Vagina (tissue), 2 donors: ENCODE measurements around the gene KRTAP10-11. TPM values are rescaled to one million over a fixed set of nuclear protein-coding genes. Genes with fewer than 3 reads are reported as not detected.

Source experiments
- DNase-seq, 2 donors: peaks; one replicate each; pipeline ENCODE4 v3.0.0-alpha.2; 2017; ENCODE audit errors: extremely low spot score in 2 of 2
- H3K27ac ChIP-seq: fragments of 200-600 bp; sonication (generic); one replicate; pipeline ENCODE4 v1.5.1; 2019
- H3K27me3 ChIP-seq: fragments of 200-600 bp; sonication (generic); one replicate; pipeline ENCODE4 v1.5.1; 2019
- H3K36me3 ChIP-seq, 2 donors: fragments of 200-600 bp; sonication (generic); one replicate each; pipeline ENCODE4 v1.5.1; 2017 to 2019
- H3K4me1 ChIP-seq: fragments of 200-600 bp; sonication (generic); one replicate; pipeline ENCODE4 v1.5.1; 2019
- H3K4me3 ChIP-seq, 2 donors: fragments of 200-600 bp; sonication (generic); 1 replicate in 1 of 2; 2 replicates in 1 of 2; pipeline ENCODE4 v1.5.1; 2016 to 2019
- H3K9me3 ChIP-seq: fragments of 200-600 bp; sonication (generic); one replicate; pipeline ENCODE4 v1.5.1; 2019
- CTCF ChIP-seq, 3 experiments: fragments of 450-650 bp in 2 of 3; fragments of 200-600 bp in 1 of 3; sonication (generic) in 1 of 3; IDR thresholded peaks; one replicate each; pipeline ENCODE4 v1.5.1; 2017 to 2019; ENCODE audit warnings: antibody characterized with exemption in 3 of 3, mild to moderate bottlenecking in 2 of 3, moderate library complexity in 2 of 3
- POLR2A ChIP-seq, 2 donors: fragments of 450-650 bp; IDR thresholded peaks; one replicate each; pipeline ENCODE4 v1.6.1; 2017; ENCODE audit warnings: antibody characterized with exemption in 2 of 2, mild to moderate bottlenecking in 2 of 2, moderate library complexity in 2 of 2
- POLR2AphosphoS5 ChIP-seq, 2 donors: sonication (generic); formaldehyde crosslinking; IDR thresholded peaks; one replicate each; pipeline ENCODE4 v1.9.0; 2017; ENCODE audit warnings: antibody characterized with exemption in 2 of 2, mild to moderate bottlenecking in 2 of 2, low read depth in 1 of 2; ENCODE audit not compliant: insufficient read depth in 1 of 2
- intact Hi-C: fragments of 100-400 bp; cut with DNase I; formaldehyde crosslinking; loops from one replicate; pipeline ENCODE4 v1.15.1; 2023
- total RNA-seq: library from RNA; depleted of rRNA; stranded (reverse); fragments of >200 nt; gene quantifications from one replicate; pipeline ENCODE4 v1.2.3, GENCODE V29; 2016

KRTAP10-11 gene
- total RNA-seq, 1 donor from 2014 or later: not detected

- DNase-seq: peak in 1 of 2 donors; percentile 58
- Histone ChIP-seq H3K36me3 (no peaks in the 10 kb centered on the region), H3K27ac (no peak overlapping the region), H3K9me3 (peaks cover 5% of the 10 kb centered on the region), H3K4me3 (no peak overlapping the region), H3K4me1 (no peaks in the 10 kb centered on the region), H3K27me3 (no peaks in the 10 kb centered on the region)
- intact Hi-C loops: no loop called here
- TF ChIP-seq CTCF (IDR thresholded peaks at IDR 0.05) (no peak), POLR2A (IDR thresholded peaks at IDR 0.05) (no peak), POLR2AphosphoS5 (IDR thresholded peaks at IDR 0.05; ENCODE audit: insufficient read depth in 1 of 2, low read depth in 1 of 2) (no peak)
These were observed 34.7 kb upstream of the KRTAP10-11 start for GRCh38 chr21:44611551-44611950.

- no peak within 1 kb of the TSS for H3K27ac ChIP-seq
- DNase-seq: peak in 1 of 2 donors; percentile 74
- no peaks in the 10 kb centered on the region for H3K36me3 ChIP-seq
- no peak within 1 kb of the TSS for H3K4me3 ChIP-seq
- peaks cover 5% of the 10 kb centered on the region for H3K9me3 ChIP-seq
- intact Hi-C loops: no loop called here
- TF ChIP-seq POLR2AphosphoS5 (IDR thresholded peaks at IDR 0.05; ENCODE audit: insufficient read depth in 1 of 2, low read depth in 1 of 2): no peak
- TF ChIP-seq CTCF (IDR thresholded peaks at IDR 0.05): no peak
- TF ChIP-seq POLR2A (IDR thresholded peaks at IDR 0.05): no peak
- H3K4me1 ChIP-seq: no peaks in the 10 kb centered on the region
- H3K27me3 ChIP-seq: no peaks in the 10 kb centered on the region
These were observed 34.2 kb upstream of the KRTAP10-11 start, which contains the start of gene KRTAP10-8 for GRCh38 chr21:44612029-44612486. Gene KRTAP10-8 (plus strand): TSS chr21:44612079. CDS start chr21:44612101, 22 bp downstream.

- intact Hi-C loops: no loop called here
- no peak overlapping the region for H3K4me3 ChIP-seq
- peaks cover 5% of the 10 kb centered on the region for H3K9me3 ChIP-seq
- TF ChIP-seq POLR2A (IDR thresholded peaks at IDR 0.05) (no peak), CTCF (IDR thresholded peaks at IDR 0.05) (no peak), POLR2AphosphoS5 (IDR thresholded peaks at IDR 0.05; ENCODE audit: insufficient read depth in 1 of 2, low read depth in 1 of 2) (no peak)
- no peaks in the 10 kb centered on the region for H3K4me1 ChIP-seq
- no peaks in the 10 kb centered on the region for H3K36me3 ChIP-seq
- no peaks in the 10 kb centered on the region for H3K27me3 ChIP-seq
- peak in 1 of 2 donors; percentile 94 for DNase-seq
- H3K27ac ChIP-seq: no peak overlapping the region
These were observed 33.5 kb upstream of the KRTAP10-11 start for GRCh38 chr21:44612669-44613229.

GRCh38 chr21:44613386-44614155 is 32.6 kb upstream of the KRTAP10-11 start:
- Histone ChIP-seq H3K27ac (no peak overlapping the region), H3K27me3 (no peaks in the 10 kb centered on the region), H3K4me1 (no peaks in the 10 kb centered on the region), H3K9me3 (peaks cover 5% of the 10 kb centered on the region), H3K4me3 (no peak overlapping the region), H3K36me3 (no peaks in the 10 kb centered on the region)
- no peak for TF ChIP-seq POLR2A (IDR thresholded peaks at IDR 0.05)
- TF ChIP-seq POLR2AphosphoS5 (IDR thresholded peaks at IDR 0.05; ENCODE audit: insufficient read depth in 1 of 2, low read depth in 1 of 2): no peak
- no peak for TF ChIP-seq CTCF (IDR thresholded peaks at IDR 0.05)
- DNase-seq: peak in 1 of 2 donors; percentile 74
- intact Hi-C loops: no loop called here
